H1 (cell line): ENCODE results near the gene OR11L1.

ENCODE experiments used
- GABPA ChIP-seq: IDR thresholded peaks from 2 replicates; pipeline ENCODE4 v1.6.1; 2011; ENCODE audit warnings: mild to moderate bottlenecking, low read length, moderate library complexity, borderline replicate concordance; ENCODE audit not compliant: insufficient read depth
- POLR2A ChIP-seq, 2 experiments: IDR thresholded peaks; 1 replicate in 1 of 2; 2 replicates in 1 of 2; pipeline ENCODE4 v1.6.1; 2011; ENCODE audit warnings: low read depth in 2 of 2, low read length in 2 of 2, mild to moderate bottlenecking in 2 of 2; ENCODE audit errors: control extremely low read depth in 1 of 2
- RNF2 ChIP-seq: fragments of 200-900, 300-1000 bp; sonication (generic); IDR thresholded peaks from 2 replicates; pipeline ENCODE4 v1.7.1; 2016; ENCODE audit warnings: borderline replicate concordance, low read depth, mild to moderate bottlenecking, antibody characterized with exemption, low read length; ENCODE audit not compliant: poor library complexity, severe bottlenecking; ENCODE audit errors: missing control alignments
- YY1 ChIP-seq: IDR thresholded peaks from 2 replicates; pipeline ENCODE4 v1.6.1; 2011; ENCODE audit warnings: low read depth, mild to moderate bottlenecking, low read length
- TF ChIP-seq, protein P1 (sequence below): IDR thresholded peaks from 2 replicates; pipeline ENCODE4 v1.6.1; 2012; ENCODE audit warnings: inconsistent platforms
- TF ChIP-seq, protein P2 (sequence below), 3 experiments: IDR thresholded peaks; 1 replicate in 2 of 3; 2 replicates in 1 of 3; pipeline versions ENCODE4 v1.5.1 to v1.6.1; 2011; ENCODE audit warnings: low read length in 3 of 3, mild to moderate bottlenecking in 3 of 3, inconsistent platforms in 2 of 3, low read depth in 1 of 3, moderate library complexity in 1 of 3; ENCODE audit not compliant: insufficient read depth in 1 of 3; ENCODE audit errors: control extremely low read depth in 1 of 3

DNA sequence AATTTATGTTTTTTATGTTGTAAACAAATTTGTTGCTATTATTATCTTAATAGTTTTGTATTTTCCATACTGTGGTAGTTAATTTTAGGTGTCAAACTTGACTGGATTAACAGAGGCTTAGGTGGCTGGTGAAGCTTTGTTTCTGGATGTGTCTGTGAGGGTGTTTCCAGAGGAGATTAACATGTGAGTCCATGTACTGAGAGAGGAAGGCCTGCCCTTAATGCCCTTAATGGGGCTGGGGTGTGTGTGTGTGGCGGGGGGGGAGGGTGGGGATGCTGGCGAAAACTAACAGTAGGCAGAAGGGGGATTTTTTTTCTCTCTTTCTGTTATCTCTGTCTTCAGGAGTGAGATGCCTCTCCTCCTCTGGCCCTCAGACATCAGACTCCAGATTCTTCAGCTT lies 19.6 kb downstream of the OR11L1 start:
- no peak for TF ChIP-seq POLR2A (IDR thresholded peaks at IDR 0.05; ENCODE audit: control extremely low read depth in 1 of 2, low read depth in 2 of 2, low read length in 2 of 2)
- TF ChIP-seq, protein P1, sequence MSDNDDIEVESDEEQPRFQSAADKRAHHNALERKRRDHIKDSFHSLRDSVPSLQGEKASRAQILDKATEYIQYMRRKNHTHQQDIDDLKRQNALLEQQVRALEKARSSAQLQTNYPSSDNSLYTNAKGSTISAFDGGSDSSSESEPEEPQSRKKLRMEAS: no peak
- TF ChIP-seq, protein P2, sequence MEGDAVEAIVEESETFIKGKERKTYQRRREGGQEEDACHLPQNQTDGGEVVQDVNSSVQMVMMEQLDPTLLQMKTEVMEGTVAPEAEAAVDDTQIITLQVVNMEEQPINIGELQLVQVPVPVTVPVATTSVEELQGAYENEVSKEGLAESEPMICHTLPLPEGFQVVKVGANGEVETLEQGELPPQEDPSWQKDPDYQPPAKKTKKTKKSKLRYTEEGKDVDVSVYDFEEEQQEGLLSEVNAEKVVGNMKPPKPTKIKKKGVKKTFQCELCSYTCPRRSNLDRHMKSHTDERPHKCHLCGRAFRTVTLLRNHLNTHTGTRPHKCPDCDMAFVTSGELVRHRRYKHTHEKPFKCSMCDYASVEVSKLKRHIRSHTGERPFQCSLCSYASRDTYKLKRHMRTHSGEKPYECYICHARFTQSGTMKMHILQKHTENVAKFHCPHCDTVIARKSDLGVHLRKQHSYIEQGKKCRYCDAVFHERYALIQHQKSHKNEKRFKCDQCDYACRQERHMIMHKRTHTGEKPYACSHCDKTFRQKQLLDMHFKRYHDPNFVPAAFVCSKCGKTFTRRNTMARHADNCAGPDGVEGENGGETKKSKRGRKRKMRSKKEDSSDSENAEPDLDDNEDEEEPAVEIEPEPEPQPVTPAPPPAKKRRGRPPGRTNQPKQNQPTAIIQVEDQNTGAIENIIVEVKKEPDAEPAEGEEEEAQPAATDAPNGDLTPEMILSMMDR (IDR thresholded peaks at IDR 0.05; ENCODE audit: control extremely low read depth in 1 of 3, insufficient read depth in 1 of 3, low read depth in 1 of 3, low read length in 3 of 3): no peak
- no peak for TF ChIP-seq RNF2
- TF ChIP-seq YY1: no peak
- TF ChIP-seq GABPA: no peak
